Measurements from ENCODE around the gene RFX3.

DNA sequence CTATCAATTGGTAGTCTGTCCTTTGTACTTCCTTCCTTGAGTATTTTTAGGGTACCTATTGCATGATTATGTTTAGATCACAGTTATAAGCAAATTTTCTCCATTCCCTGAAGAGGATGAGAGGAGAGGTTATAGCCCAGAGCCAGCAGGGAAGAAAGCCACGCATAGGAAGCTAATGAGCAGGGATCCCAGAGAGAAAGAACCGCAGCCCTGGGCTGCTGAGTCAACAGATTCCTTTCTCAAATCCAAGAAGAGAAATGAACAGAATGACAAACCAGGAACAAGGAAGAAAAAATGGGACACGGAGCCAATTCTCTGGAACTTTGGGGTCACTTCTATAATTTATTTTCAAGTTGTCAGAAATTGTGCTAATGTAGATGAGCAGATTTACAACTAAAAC lies 284.5 kb downstream of the RFX3 start:
- TF ChIP-seq, protein P1, sequence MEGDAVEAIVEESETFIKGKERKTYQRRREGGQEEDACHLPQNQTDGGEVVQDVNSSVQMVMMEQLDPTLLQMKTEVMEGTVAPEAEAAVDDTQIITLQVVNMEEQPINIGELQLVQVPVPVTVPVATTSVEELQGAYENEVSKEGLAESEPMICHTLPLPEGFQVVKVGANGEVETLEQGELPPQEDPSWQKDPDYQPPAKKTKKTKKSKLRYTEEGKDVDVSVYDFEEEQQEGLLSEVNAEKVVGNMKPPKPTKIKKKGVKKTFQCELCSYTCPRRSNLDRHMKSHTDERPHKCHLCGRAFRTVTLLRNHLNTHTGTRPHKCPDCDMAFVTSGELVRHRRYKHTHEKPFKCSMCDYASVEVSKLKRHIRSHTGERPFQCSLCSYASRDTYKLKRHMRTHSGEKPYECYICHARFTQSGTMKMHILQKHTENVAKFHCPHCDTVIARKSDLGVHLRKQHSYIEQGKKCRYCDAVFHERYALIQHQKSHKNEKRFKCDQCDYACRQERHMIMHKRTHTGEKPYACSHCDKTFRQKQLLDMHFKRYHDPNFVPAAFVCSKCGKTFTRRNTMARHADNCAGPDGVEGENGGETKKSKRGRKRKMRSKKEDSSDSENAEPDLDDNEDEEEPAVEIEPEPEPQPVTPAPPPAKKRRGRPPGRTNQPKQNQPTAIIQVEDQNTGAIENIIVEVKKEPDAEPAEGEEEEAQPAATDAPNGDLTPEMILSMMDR (IDR thresholded peaks at IDR 0.05): no peak
- no peak for TF ChIP-seq POLR2A (IDR thresholded peaks at IDR 0.05)

Data from esophagus squamous epithelium (tissue), 4 donors.